ENCODE data around the gene NRIP3.

DNA sequence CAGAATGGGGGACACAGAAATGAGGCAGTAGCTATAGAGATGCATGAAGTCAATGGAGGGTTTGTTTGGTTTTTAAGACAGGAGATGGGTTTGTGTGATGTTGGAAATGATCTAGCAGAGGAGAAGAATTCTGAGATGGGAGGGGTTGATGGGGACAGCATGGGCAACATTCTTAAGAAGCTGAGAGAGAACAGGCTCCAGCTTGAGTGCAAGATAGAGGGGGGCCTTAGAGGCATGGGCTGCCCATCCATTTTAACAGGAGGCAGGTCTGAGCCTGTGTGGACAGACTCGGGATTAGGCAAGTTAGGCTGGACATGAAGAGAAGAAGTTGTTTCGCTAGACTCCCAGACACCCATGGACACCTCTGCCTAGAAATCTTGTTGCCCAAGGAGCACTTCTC lies 37.9 kb upstream of the NRIP3 start:
- TF ChIP-seq CTCF (IDR thresholded peaks at IDR 0.05) (no peak), POLR2A (IDR thresholded peaks at IDR 0.05) (no peak)

Data from heart left ventricle (tissue), 13 donors.